ENCODE measurements around the gene GIN1.
"Not testable (repeated sequence)": the region's sequence is repeated elsewhere in the genome, so short reads cannot be mapped to it uniquely, and the experiment has no call there.

GIN1 gene, protein sequence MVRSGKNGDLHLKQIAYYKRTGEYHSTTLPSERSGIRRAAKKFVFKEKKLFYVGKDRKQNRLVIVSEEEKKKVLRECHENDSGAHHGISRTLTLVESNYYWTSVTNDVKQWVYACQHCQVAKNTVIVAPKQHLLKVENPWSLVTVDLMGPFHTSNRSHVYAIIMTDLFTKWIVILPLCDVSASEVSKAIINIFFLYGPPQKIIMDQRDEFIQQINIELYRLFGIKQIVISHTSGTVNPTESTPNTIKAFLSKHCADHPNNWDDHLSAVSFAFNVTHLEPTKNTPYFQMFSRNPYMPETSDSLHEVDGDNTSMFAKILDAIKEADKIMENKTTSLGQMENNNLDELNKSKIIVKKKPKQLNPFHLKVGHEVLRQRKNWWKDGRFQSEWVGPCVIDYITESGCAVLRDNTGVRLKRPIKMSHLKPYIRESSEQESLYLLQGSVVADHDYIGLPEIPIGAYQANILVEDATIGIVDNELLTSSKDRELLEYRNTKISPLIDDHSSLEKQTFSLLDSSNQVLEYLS

DNA sequence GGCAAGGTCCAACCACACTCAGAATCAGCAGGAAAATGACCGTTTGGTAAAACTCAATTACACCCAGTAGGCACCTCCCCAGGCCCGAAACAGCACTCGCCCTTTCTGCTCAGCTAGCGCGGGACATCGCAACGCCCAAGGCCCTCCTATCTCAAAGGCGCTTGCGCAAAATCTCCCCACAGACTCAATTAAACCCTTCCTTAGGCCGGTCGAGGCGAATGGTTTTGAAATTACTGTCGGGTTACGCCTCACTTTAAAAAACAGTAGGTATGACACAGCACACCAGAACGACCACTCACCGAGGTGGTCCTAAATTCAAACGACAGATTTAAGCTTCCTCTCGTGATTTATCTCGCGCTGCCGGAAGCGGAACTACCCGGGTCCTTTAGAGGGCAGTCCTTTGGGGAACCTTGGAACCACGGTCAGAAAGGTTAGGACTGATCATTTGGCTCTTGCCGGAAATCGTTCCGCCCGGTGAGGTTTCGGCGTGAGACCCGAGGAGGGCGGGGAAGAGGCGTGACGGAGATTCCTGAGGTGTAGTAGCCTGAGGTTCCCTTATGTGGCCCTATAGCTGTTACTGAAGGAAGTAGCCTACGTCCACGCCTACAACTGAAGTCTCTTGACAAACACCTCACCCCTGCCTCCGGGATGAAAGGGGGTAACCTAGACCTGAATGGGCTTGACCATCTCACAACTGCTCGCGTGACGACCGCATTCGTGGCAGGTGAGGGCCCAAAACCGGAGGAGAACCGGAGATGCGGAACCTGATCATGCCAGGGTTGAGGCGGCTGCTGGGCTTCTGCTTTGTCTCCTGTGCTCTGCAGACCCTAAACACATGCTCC is at the start of gene GIN1, which contains the start of gene PPIP5K2:
Gene GIN1 (minus strand): TSS at position 374 of the 842 bp plus-strand sequence. CDS start 11,431 bp downstream, outside the sequence.
Gene PPIP5K2 (plus strand): TSS at position 537 of the 842 bp plus-strand sequence. CDS start 9,289 bp downstream, outside the sequence.
- DNase-seq (ENCODE audit: low read depth) = peak; percentile 95

DNA sequence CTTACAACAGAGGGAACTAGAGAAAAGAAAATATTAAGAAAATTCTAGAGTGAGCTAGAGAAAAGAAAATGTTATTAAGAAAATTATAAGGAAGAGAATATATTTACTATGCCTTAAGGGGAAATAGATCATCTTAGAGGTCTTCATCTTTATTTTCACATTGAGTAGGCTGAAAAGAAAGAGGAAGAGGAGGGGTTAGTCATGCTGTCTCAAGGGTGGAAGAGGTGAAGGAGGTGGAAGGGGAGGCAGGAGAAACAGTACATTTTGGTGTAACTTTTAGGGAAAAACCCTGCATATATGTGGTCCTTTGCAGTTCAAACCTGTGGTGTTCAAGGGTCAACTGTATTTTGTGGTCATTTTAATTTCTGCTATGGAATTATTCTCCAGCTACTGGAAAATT is 46.8 kb upstream of the GIN1 start:
- no peak for DNase-seq (ENCODE audit: low read depth)

DNA sequence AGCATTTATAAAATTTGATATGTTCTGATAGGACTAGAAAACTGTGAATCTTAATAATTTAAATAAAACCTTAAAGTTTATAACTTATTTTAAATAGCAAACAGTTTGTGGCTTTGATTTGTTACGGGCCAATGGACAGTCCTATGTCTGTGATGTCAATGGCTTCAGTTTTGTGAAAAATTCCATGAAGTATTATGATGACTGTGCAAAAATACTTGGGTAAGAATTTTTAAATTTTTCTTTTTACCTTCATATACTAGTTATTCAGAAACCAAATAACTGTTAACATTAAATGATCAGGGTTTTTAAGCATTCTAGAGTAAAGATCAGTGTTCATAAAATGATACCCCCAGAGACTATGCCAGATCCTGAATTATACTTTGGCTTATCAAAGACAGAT is 31.2 kb upstream of the GIN1 start:
- no peak for DNase-seq (ENCODE audit: low read depth)

DNA sequence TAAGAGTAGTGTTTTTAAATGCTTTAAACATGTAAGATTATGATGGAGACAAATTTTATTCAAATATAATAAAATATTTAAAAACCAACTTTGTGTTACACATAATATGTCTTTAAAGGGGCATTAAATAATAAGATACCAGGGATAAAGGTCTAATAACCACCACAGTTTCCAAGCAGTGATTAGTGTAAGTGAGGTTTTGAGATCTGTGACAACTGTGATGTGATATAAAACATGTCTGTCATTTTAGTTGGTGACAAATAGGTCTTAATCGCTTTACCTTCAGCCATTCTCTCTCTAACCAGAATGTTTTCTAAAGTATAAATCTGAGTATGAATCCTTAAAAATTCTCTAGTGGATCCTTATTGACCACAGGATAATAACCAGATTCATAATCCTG is 28.3 kb upstream of the GIN1 start:
- DNase-seq (ENCODE audit: low read depth) = no peak

DNA sequence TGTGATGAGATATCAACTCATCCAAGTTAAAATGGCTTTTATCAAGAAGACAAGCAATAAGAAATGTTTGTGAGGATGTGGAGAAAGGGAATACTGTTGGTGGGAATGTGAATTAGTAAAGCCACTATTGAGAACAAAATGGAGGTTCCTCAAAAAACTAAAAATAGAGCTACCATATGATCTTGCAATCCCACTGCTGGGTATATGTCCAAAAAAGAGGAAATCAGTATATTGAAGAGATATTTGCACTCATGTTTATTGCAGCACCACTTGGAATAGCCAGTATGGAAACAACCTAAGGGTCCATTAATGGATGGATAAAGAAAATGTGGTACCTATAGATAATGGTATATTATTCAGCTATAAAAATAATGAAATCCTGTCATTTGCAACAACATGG is 25.3 kb upstream of the GIN1 start:
- no peak for DNase-seq (ENCODE audit: low read depth)

DNA sequence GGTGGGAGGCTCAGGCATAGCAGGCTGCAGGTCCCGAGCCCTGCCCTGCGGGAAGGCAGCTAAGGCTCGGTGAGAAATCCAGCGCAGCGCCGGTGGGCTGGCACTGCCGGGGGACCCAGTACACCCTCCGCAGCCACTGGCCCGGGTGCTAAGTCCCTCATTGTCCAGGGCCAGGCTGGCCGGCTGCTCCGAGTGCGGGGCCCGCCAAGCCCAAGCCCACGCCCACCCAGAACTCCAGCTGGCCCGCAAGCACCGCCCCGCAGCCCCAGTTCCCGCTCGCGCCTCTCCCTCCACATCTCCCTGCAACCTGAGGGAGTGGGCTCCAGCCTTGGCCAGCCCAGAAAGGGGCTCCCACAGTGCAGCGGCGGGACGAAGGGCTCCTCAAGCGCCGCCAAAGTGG is 22.2 kb upstream of the GIN1 start:
- not testable (repeated sequence) for DNase-seq (ENCODE audit: low read depth)

DNA sequence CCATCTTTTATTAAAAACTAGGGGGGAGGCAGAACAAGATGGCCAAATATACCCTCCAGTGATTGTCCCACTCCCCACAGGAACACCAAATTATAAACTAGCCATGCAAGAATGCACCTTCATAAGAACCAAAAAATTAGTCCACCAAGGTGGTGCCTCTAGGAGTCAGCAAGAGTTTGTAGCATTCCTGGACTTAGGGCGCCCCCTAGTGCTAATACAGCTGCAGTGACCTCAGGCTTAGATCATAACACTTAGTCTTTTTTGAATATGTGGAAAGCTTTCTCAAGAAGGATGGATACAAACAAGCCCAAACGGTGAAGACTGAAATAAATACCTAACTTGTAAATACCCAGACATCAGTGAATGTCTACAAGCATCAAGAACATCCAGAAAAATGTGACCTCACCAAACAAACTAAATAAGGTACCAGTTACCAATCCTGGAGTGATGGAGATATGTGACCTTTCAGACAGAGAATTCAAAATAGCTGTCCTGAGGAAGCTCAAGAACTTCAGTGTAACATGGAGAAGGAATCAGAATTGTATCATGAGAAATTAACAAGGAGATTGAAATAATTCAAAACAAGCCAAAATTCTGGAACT is 19.4 kb upstream of the GIN1 start:
- DNase-seq (ENCODE audit: low read depth) = peak; percentile 74

DNA sequence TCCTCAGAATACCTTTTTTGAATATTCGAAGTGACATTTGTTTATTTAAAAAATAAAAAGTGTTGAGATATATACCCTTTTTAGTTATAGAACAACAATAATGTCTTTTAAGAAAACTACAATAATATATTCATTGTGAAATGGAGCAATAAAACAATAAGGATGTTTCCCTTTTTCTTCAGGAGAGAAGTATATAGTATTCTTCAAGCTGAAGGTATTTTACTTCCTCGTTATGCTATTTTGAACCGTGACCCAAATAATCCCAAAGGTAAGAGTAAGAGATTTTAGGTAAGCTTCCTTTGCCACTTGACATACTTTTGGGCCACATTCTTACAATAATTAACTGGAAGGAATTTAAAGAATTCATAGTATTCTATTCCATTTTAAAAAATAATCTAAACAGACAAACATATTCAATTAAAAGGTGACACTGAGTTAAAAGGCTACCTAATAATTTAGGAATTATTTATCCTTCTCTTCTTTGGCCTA is 18.3 kb upstream of the GIN1 start:
- DNase-seq (ENCODE audit: low read depth) = no peak

DNA sequence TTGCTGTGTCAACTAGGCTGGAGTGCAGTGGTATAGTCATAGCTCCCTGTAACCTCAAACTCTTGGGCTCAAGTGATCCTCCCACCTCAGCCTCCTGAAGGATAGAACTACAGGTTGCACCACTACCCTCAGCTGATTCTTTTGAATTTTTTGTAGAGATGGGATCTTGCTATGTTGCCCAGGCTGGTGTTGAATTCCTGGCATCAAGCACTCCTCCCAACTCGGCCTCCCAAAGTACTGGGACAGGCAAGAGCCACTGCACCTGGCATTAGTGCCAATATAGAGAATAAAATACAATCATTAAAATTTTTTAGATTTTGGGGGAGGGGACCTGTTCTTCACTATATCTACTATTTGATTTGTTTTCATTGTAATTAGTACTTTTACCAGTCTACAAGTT is 15.5 kb upstream of the GIN1 start:
- DNase-seq (ENCODE audit: low read depth) = no peak

DNA sequence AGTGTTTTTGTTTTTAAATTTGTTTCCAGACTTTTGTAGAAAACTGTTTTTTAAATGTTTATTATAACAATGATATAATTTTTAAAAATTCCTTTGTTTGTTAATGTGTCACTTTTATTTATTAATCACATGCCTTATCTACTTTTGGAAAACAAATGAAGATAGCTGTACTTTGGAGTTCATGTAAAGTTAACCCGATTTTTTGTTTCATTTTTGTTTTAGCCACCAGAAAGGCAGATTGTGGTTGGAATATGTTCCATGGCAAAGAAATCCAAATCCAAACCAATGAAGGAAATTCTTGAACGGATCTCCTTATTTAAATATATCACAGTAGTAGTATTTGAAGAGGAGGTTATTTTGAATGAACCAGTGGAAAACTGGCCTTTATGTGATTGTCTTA is 13.3 kb upstream of the GIN1 start:
- DNase-seq (ENCODE audit: low read depth) = no peak

DNA sequence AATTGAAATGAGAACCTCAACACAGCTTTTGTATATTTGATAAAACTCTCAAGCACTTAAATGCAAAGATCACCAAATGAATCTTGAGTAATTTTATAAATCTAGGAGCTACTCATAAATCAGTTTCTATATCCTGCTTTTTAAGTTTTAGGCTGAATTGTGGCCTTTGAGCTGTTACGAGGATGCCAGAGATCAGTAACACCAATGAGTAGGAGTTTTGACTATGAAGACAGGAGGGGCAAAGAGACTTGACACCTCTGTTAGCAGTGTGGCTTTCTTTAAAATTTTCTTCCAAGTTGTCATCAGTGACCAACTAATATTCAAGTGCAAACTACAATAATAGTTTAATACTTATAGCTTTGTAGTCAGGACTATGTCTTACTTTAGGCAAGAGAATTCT is 12.7 kb upstream of the GIN1 start:
- no peak for DNase-seq (ENCODE audit: low read depth)

DNA sequence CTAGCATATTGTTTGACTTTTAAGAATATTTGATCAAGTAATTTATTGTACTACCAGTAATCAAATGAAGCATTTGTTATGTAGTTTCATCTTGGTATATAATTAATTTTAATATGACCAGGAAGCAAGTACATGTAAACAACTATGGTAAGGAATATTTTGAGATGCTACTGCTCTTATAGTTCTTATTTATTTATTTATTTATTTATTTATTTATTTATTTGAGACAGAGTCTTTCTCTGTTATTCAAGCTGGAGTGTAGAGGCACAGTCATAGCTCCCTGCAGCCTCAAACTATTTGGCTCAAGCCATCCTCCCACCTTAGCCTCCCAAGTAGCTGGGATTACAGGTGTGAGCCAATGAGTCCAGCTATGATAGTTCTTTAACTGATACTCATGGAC is 8.3 kb upstream of the GIN1 start:
- no peak for DNase-seq (ENCODE audit: low read depth)

DNA sequence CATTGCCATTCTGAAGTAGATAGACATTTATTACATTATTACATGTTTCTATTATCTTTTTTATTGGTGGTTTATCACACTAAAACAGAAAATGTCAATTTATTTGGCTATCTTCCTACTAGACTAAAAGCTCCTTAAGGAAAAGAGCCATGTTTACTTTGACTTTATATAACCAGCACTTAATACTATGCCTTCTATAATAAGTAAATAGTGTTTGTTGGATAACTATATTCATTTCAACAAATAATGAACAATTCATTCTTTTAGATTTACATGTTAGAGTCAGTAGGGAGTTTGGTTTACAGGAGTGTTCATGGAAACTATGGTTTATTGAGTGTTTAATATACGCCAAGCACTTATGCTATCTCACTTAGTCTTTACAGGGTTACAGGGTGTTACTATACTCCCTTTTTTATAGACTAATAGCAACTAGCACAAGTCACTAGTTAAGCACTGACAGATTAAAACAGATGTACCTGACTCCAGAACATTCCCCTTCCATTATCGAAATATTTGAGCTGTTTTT is 7.4 kb upstream of the GIN1 start:
- no peak for DNase-seq (ENCODE audit: low read depth)

DNA sequence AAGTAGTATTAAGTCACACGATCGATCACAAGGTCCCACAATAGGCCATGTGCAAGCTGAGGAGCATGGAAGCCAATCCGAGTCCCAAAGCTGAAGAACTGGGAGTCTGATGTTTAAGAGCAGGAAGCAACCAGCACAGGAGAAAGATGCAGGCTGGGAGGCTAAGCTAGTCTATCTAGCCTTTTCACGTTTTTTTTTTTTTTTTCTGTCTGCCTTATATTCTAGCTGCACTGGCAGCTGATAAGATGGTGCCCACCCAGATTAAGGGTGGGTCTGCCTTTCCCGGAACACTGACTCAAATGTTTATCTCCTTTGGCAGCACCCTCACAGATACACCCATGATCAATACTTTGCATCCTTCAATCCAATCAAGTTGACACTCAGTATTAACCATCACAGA is 6.6 kb upstream of the GIN1 start:
- DNase-seq (ENCODE audit: low read depth) = no peak

DNA sequence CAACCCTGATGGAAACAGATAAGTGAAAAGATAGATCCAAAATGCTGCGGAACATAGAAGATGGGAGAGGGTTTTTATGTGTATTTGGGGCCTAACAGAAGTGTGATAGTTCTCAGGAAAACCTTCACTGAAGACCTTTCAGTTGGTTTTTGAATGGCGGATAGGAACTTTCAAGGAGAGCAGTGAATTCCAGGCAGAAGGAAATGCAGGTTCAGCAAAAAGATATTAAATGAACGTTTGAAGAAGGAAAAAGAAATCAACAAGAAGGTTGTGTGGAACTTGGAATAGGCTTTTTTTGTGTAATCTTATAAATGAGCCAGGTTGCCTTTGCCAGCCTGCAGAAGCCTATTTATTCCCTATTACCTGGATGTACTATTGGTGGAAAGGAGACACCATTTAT is 2.3 kb upstream of the GIN1 start:
- no peak for DNase-seq (ENCODE audit: low read depth)

DNA sequence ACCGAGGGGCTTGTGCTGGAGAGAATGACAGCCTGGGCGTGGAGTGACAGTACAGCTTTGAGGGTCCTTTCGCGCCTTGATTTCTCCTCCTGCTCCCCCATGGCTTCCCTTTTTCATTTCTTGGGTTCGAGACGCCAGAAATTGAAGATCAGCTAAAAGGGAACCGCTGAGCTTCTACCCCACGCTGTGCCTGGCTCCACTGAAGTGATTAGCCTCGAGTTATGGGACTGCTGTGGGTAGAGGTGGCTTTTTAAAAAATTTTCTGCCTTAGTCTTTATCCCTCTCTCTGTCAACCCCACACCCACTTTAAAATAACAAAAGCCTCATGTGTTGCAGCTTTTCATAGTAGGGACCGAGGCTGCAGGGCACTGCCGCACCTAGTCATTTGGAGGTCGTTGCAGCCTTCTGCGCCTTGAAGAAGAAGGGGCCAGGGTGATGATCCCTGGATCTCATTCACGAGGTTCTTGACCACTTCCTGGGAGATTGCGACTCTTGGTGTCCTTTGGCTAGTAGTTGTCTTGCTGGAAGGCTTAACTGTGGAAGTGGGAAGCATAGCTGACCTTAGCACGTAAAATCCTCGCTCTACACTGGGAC is 766 bp upstream of the GIN1 start:
- DNase-seq (ENCODE audit: low read depth) = no peak

DNA sequence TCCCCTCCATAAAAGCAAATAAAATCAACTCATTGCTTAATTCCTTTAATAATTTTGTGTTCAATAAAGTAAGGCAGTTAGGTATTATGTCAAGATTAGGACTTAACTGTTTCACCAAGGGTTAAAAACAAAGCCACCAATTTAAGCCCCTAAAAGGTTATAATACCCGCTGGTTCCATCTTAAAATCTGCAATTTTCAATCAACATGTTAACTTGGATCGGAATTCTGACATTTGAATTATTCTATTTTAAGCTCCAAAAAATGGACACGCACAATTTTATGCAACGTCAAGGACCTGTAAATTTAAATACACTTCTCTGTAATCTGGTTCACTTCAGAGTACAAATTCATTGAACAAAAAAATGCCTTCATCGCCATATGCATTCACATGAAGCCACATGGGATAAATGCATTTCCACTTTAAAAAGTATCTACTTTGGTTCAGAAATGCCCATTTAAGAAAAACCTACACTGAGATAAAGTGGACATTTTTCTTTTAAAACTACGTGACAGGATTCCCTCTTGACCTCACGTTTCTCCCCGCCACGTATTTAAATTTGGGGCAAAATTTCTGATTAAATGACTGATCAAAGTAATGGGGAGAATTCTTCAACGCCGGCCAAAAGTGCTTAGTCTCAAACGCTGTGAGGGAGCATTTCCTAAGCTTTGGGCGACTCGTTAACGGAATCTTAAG is 721 bp downstream of the GIN1 start:
- DNase-seq (ENCODE audit: low read depth) = no peak

DNA sequence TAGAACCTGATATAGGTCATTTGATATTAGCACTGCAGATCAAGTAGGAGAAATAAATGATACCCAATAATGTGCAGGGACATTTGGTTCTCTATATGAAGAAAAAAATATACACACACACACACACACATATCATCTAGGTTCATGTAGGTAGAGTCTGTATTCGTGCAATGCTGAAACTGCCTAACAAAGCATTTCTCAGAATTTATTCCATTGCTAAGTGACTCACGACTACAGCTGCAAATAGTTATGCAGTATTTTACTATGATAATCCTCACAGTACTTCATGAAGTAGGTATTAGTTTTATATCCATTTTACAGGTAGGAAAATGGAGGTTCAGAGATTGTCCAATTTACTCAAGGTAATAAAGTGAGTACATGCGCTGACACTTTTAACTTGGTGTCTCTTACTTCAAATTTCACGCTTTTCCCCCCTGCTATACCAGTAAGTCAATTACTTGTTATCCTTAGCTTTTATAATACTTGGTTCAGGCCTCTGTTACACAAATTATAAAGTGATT is 2.4 kb downstream of the GIN1 start:
- DNase-seq (ENCODE audit: low read depth) = no peak

DNA sequence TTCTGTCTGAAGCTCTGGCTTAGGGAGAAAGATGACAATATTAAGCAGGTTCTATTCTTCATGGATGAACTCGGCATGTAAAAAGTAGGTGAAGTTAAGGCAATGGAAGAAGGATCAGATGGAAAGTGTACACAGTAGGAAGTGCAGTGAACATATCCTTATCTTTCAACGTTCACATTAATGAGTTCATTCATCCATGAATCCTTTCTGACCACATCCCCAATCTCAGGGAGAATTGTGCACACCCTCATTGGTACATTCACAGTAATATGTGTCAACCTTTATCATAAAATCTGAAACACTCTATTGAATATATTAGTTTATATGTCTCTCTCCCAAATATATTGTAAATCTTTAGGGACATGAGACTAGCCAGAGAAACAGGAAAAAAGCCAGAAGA is 5.5 kb downstream of the GIN1 start:
- DNase-seq (ENCODE audit: low read depth) = no peak

DNA sequence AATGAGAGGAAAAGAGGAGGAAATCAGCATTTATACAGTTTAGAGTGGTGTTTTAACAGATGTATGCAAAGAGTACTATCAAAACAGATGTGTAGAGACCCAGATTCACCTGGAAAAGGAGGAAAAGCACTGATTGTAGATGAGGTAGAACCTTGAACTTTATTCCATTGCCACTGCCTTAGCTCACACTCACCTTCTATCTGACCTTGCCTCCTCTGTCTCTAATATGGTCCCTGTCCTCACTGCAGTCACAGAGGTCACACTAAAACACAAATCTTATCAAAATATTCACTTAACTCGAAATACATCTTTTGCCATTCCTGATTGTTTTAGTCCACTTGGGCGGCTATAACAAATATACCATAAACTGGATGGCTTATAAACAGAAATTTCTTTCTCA is 7.0 kb downstream of the GIN1 start:
- no peak for DNase-seq (ENCODE audit: low read depth)

DNA sequence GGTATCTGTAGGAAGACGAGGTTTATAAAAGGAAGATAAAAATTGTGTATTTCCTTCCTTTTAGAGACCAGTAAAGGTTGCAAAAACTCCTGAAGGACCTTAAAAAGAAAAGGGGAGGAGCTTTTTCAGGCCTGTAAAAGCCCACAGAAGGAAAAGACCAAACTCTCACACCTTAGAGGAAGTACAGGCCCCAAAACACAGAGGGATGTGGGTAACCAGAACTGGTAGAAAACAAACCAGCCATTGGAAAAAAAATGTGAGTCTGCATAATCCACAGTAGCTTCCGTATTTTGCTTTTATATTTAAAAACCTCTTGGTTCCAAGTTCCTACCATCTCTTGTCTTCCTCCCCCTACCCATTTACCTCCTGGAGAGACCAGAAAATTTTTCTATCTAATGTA is 8.5 kb downstream of the GIN1 start:
- DNase-seq (ENCODE audit: low read depth) = no peak

All from stimulated activated CD8-positive, alpha-beta memory T cell treated with anti-CD3 and anti-CD28 coated beads, Interleukin-12 subunit alpha, Interleukin-12 subunit beta, amount 100 ng/mL, for 1 hour (primary cell).